ENCODE results near the gene ARL5A.
A peak's percentile ranks its signal among the peaks of the same experiment; 100 is the strongest.
"Not testable (repeated sequence)": the region's sequence is repeated elsewhere in the genome, so short reads cannot be mapped to it uniquely, and the experiment has no call there.

The ARL5A gene

GRCh38 chr2:151828143-151828889, at the start of gene ARL5A:
Gene ARL5A, minus strand, starts transcription at chr2:151828421. Its CDS starts 245 bp downstream, at chr2:151828176.
- DNase-seq = peak; percentile 92 to 99 (median 94)
- intact Hi-C loops (cut with DNase I) = loop anchor here (10.0 kb wide), 2 partner anchors 146 to 176 kb away; no protein-coding TSS in a partner anchor

GRCh38 chr2:151875631-151876030, 47.4 kb upstream of the ARL5A start:
- intact Hi-C loops (cut with DNase I); DNase-seq: not testable (repeated sequence)

- no peak for DNase-seq
- intact Hi-C loops (cut with DNase I) = no loop called here
Measured at GRCh38 chr2:151872463-151872862, 44.2 kb upstream of the ARL5A start.

GRCh38 chr2:151869291-151869690, 41.1 kb upstream of the ARL5A start:
- DNase-seq = peak in 2 of 10 donors; percentile 10 to 11
- intact Hi-C loops (cut with DNase I) = no loop called here

- intact Hi-C loops (cut with DNase I) = no loop called here
- DNase-seq = no peak
Measured at GRCh38 chr2:151862700-151863099, 34.5 kb upstream of the ARL5A start.

GRCh38 chr2:151861174-151861573, 33.0 kb upstream of the ARL5A start:
- no peak for DNase-seq
- intact Hi-C loops (cut with DNase I) = no loop called here

GRCh38 chr2:151860613-151861146, 32.5 kb upstream of the ARL5A start:
- no peak for DNase-seq
- intact Hi-C loops (cut with DNase I) = no loop called here

GRCh38 chr2:151860210-151860609, 32.0 kb upstream of the ARL5A start:
- intact Hi-C loops (cut with DNase I) = no loop called here

GRCh38 chr2:151857650-151858049, 29.4 kb upstream of the ARL5A start:
- DNase-seq = no peak
- intact Hi-C loops (cut with DNase I) = no loop called here

More at GRCh38 chr2:151860210-151860609, 32.0 kb upstream of the ARL5A start:
- no peak for DNase-seq

- no peak for DNase-seq
- intact Hi-C loops (cut with DNase I) = no loop called here
Measured at GRCh38 chr2:151855111-151855510, 26.9 kb upstream of the ARL5A start.

- DNase-seq = no peak
- intact Hi-C loops (cut with DNase I) = no loop called here
Measured at GRCh38 chr2:151853070-151853758, 25.0 kb upstream of the ARL5A start.

- intact Hi-C loops (cut with DNase I) = no loop called here
- DNase-seq = no peak
Measured at GRCh38 chr2:151852260-151853069, 24.2 kb upstream of the ARL5A start.

GRCh38 chr2:151851761-151852160, 23.5 kb upstream of the ARL5A start:
- DNase-seq = no peak
- intact Hi-C loops (cut with DNase I) = no loop called here

- DNase-seq = no peak
- intact Hi-C loops (cut with DNase I) = no loop called here
Measured at GRCh38 chr2:151849413-151850010, 21.3 kb upstream of the ARL5A start.

- intact Hi-C loops (cut with DNase I) = no loop called here
- DNase-seq = no peak
Measured at GRCh38 chr2:151845884-151846283, 17.7 kb upstream of the ARL5A start.

- DNase-seq = no peak
- intact Hi-C loops (cut with DNase I) = no loop called here
Measured at GRCh38 chr2:151845481-151845880, 17.3 kb upstream of the ARL5A start.

- DNase-seq = no peak
- intact Hi-C loops (cut with DNase I) = no loop called here
Measured at GRCh38 chr2:151844211-151844896, 16.1 kb upstream of the ARL5A start.

- DNase-seq = no peak
- intact Hi-C loops (cut with DNase I) = no loop called here
Measured at GRCh38 chr2:151843691-151844061, 15.5 kb upstream of the ARL5A start.

GRCh38 chr2:151842830-151843690, 14.8 kb upstream of the ARL5A start:
- intact Hi-C loops (cut with DNase I) = no loop called here
- DNase-seq = no peak
